Kidney (tissue), 14 donors: ENCODE results near the gene ESYT2. TPM values are rescaled to one million over a fixed set of nuclear protein-coding genes. Genes with fewer than 3 reads are reported as not detected.
"Not testable (repeated sequence)": the region's sequence is repeated elsewhere in the genome, so short reads cannot be mapped to it uniquely, and the experiment has no call there.

ENCODE experiments used
- DNase-seq, 5 donors: peaks; one replicate each; pipeline ENCODE4 v3.0.0-alpha.2; 2013 to 2020
- FAIRE-seq: peaks from 2 replicates; lab custom pipeline; 2012; peaks lifted over from hg19 to GRCh38; lab: Jason Lieb, UNC
- H3K27ac ChIP-seq, 2 donors: one replicate each; pipeline ENCODE4 v1.7.0; 2013; ENCODE audit warnings: low read depth in 2 of 2, low read length in 2 of 2, inconsistent platforms in 1 of 2
- H3K27me3 ChIP-seq: one replicate; pipeline ENCODE4 v1.7.1; 2013; ENCODE audit warnings: low read length, inconsistent platforms; ENCODE audit not compliant: control insufficient read depth, insufficient read depth
- H3K36me3 ChIP-seq, 3 donors: one replicate each; pipeline versions ENCODE4 v1.7.0 to v1.7.1; 2013; ENCODE audit warnings: low read length in 3 of 3, control low read depth in 1 of 3, inconsistent platforms in 1 of 3; ENCODE audit not compliant: insufficient read depth in 3 of 3, control insufficient read depth in 2 of 3
- H3K4me1 ChIP-seq, 3 donors: one replicate each; pipeline versions ENCODE4 v1.7.0 to v1.7.1; 2013; ENCODE audit warnings: low read length in 3 of 3, inconsistent platforms in 1 of 3, low read depth in 1 of 3; ENCODE audit not compliant: control insufficient read depth in 2 of 3, insufficient read depth in 2 of 3
- H3K4me3 ChIP-seq, 3 donors: one replicate each; pipeline versions ENCODE4 v1.7.0 to v1.8.1; 2013; ENCODE audit warnings: low read length in 3 of 3, control low read depth in 1 of 3, inconsistent platforms in 1 of 3
- H3K9ac ChIP-seq, 3 donors: one replicate each; pipeline versions ENCODE4 v1.7.0 to v1.7.1; 2013; ENCODE audit warnings: low read length in 3 of 3, control low read depth in 1 of 3, inconsistent platforms in 1 of 3
- H3K9me3 ChIP-seq, 3 donors: one replicate each; pipeline versions ENCODE4 v1.7.0 to v1.7.1; 2013; ENCODE audit warnings: low read length in 3 of 3, control low read depth in 1 of 3, inconsistent platforms in 1 of 3; ENCODE audit not compliant: control insufficient read depth in 2 of 3, insufficient read depth in 1 of 3
- intact Hi-C: fragments of 100-400 bp; cut with DNase I; formaldehyde crosslinking; loops from one replicate; pipeline ENCODE4 v1.11.1; 2022
- polyA plus RNA-seq: library from polyadenylated mRNA; stranded (reverse); fragments of 350-450 nt; fragmentation: Illumina TruSeq; extraction: RNeasy Lipid Tissue Mini Kit (QIAGEN cat#74804); gene quantifications from one replicate; pipeline ENCODE4 v1.2.3, GENCODE V29; 2014; ENCODE audit warnings: low read depth, low replicate concordance; ENCODE audit not compliant: insufficient read depth
- total RNA-seq: library from RNA; stranded (reverse); fragmentation: NEBNext Ultra II Directional; extraction: Animal tissue kit (Norgen Biotek cat#: 25700); gene quantifications from one replicate; pipeline ENCODE4 v1.2.1, GENCODE V29; 2021
- TF ChIP-seq, protein P1 (sequence below): IDR thresholded peaks from 3 replicates; pipeline ENCODE4 v1.5.1; 2012; ENCODE audit warnings: mild to moderate bottlenecking, moderate library complexity, borderline replicate concordance; ENCODE audit not compliant: insufficient read depth; ENCODE audit errors: extremely low read depth
- donor health status: control.
- donor health status: control.
- donor health status: control.
- donor health status: control.
- donor health status: control.
- donor health status: DM: yes; HTN: yes; CAD: no.
- donor health status: Normal renal cell carcinoma (clear cell type).

ESYT2 gene
- total and polyA plus RNA-seq, 2 donors from 2014 or later: 19.4 to 95.8 TPM

DNA sequence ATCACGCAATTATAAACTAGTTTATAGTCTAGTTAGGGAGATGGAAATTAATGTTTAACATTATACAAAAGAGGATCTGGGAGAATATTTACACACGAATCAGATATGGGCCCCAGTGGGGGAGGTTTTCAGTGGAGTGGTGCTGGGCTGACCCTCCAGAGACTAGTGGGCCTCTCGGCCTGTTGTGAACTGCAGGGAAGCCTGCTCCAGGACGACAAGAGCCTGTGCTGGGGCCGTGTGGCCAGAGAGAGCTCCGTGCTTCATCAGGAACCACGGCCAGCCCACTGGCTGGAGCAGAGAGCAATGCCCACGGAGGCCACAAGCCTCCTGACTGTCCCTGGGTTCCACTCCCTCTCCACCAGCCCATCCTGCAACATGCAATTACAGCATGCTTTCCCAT, 11.3 kb upstream of the ESYT2 start:
- H3K4me1 ChIP-seq: no peaks in the 10 kb centered on the region
- H3K36me3 ChIP-seq: no peaks in the 10 kb centered on the region
- FAIRE-seq (no peak), DNase-seq (no peak)
- TF ChIP-seq, protein P1, sequence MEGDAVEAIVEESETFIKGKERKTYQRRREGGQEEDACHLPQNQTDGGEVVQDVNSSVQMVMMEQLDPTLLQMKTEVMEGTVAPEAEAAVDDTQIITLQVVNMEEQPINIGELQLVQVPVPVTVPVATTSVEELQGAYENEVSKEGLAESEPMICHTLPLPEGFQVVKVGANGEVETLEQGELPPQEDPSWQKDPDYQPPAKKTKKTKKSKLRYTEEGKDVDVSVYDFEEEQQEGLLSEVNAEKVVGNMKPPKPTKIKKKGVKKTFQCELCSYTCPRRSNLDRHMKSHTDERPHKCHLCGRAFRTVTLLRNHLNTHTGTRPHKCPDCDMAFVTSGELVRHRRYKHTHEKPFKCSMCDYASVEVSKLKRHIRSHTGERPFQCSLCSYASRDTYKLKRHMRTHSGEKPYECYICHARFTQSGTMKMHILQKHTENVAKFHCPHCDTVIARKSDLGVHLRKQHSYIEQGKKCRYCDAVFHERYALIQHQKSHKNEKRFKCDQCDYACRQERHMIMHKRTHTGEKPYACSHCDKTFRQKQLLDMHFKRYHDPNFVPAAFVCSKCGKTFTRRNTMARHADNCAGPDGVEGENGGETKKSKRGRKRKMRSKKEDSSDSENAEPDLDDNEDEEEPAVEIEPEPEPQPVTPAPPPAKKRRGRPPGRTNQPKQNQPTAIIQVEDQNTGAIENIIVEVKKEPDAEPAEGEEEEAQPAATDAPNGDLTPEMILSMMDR: no peak
- no peaks in the 10 kb centered on the region for H3K9me3 ChIP-seq
- intact Hi-C loops: no loop called here
- no peak overlapping the region for H3K27ac ChIP-seq
- no peaks in the 10 kb centered on the region for H3K27me3 ChIP-seq
- no peak overlapping the region for H3K9ac ChIP-seq
- H3K4me3 ChIP-seq: no peak overlapping the region

DNA sequence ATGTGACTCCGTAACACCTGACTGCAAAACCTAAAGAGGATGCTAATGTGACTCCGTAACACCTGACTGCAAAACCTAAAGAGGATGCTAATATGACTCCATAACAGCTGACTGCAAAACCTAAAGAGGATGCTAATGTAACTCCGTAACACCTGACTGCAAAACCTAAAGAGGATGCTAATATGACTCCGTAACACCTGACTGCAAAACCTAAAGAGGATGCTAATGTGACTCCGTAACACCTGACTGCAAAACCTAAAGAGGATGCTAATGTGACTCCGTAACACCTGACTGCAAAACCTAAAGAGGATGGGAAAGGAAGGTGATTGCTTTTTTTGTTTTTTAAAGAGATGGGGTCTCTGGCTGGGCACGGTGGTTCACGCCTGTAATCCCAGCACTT, 9.9 kb upstream of the ESYT2 start:
- DNase-seq, FAIRE-seq, H3K9ac ChIP-seq, H3K4me1 ChIP-seq, H3K4me3 ChIP-seq, H3K36me3 ChIP-seq, H3K27ac ChIP-seq, H3K9me3 ChIP-seq, H3K27me3 ChIP-seq, intact Hi-C loops: not testable (repeated sequence)

DNA sequence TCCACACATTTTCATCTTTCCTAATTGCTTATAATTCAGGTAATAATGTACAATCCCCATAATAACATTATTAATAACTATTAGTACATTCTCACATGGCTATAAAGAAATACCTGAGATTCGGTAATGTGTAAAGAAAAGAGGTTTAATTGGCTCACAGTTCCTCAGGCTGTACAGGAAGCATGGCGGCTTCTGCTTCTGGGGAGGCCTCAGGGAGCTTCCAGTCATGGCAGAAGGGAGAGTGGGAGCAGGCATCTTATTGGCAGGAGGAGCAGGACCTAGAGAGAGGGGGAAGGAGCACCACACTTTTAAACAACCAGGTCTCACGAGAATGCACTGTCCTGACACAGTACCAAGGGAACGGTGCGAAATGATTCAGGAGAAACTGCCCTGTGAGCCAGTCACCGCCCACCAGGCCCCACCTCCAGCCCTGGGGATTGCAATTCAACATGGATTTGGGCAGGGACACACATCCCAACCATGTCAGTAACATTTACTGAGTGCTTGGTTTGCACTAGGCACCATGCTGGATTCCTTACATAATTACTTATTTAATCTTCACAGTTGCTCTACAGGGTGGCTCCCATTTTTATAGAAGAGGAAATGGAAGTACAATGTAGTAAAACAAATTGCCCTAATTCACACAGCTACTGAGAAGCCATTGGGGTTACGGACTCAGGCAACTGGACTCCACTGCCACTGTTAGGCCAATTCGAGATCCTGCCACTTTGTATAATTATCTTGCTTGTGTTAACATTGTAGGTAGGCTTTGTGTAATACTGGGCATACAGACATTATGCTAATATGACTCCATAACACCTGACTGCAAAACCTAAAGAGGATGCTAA, 8.7 kb upstream of the ESYT2 start:
- FAIRE-seq (no peak), DNase-seq (no peak)
- TF ChIP-seq, protein P1: no peak

DNA sequence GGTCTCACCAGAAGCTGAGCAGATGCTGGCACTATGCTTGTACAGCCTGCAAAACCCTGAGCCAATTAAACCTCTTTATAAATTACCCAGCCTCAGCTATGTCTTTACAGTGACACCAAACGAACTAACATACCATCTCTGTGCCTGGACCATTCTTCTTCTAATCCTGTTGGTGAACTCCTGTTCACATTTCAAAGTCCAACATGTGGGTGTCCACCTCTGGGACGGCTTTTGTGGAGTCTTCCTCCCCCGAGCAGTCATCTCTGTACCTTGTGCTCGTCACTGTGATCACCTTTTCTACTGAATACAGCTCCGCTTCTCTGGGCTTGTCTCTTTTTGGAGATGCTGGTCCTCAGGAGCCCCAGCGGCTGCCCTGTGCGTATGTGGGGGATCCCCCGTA, 7.4 kb upstream of the ESYT2 start:
- Histone ChIP-seq H3K36me3 (no peaks in the 10 kb centered on the region), H3K4me1 (no peaks in the 10 kb centered on the region), H3K9ac (no peak overlapping the region), H3K9me3 (no peaks in the 10 kb centered on the region), H3K27ac (no peak overlapping the region), H3K27me3 (no peaks in the 10 kb centered on the region), H3K4me3 (no peak overlapping the region)
- TF ChIP-seq, protein P1: no peak
- no peak for FAIRE-seq
- intact Hi-C loops: no loop called here
- DNase-seq: no peak

More for the DNA sequence above, 8.7 kb upstream of the ESYT2 start:
- intact Hi-C loops: no loop called here
- Histone ChIP-seq H3K36me3 (no peaks in the 10 kb centered on the region), H3K4me1 (no peaks in the 10 kb centered on the region), H3K4me3 (no peak overlapping the region), H3K9me3 (no peaks in the 10 kb centered on the region), H3K27me3 (no peaks in the 10 kb centered on the region), H3K27ac (no peak overlapping the region), H3K9ac (no peak overlapping the region)
